ENCODE results near the gene PBX1.

- TF ChIP-seq POLR2A (IDR thresholded peaks at IDR 0.05; ENCODE audit: low read depth, low read length) (no peak), CTCF (IDR thresholded peaks at IDR 0.05 in 2 of 3, conservative IDR thresholded peaks at IDR 0.05 in 1 of 3; ENCODE audit: control insufficient read depth in 2 of 3, extremely low read depth in 1 of 3, insufficient read depth in 1 of 3, low read depth in 3 of 3, low read length in 3 of 3) (no peak)
- TF ChIP-seq, protein P1, sequence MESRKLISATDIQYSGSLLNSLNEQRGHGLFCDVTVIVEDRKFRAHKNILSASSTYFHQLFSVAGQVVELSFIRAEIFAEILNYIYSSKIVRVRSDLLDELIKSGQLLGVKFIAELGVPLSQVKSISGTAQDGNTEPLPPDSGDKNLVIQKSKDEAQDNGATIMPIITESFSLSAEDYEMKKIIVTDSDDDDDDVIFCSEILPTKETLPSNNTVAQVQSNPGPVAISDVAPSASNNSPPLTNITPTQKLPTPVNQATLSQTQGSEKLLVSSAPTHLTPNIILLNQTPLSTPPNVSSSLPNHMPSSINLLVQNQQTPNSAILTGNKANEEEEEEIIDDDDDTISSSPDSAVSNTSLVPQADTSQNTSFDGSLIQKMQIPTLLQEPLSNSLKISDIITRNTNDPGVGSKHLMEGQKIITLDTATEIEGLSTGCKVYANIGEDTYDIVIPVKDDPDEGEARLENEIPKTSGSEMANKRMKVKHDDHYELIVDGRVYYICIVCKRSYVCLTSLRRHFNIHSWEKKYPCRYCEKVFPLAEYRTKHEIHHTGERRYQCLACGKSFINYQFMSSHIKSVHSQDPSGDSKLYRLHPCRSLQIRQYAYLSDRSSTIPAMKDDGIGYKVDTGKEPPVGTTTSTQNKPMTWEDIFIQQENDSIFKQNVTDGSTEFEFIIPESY (IDR thresholded peaks at IDR 0.05): no peak
These were observed 2.0 kb downstream of the PBX1 start for GRCh38 chr1:164561007-164561406.
